Cardiac septum (tissue), 1 donor: ENCODE measurements around the gene MTHFD1L. TPM values are rescaled to one million over a fixed set of nuclear protein-coding genes. Genes with fewer than 3 reads are reported as not detected.
"Not testable (repeated sequence)": the region's sequence is repeated elsewhere in the genome, so short reads cannot be mapped to it uniquely, and the experiment has no call there.

Experiments
- DNase-seq: peaks from one replicate; pipeline ENCODE4 v3.0.0-alpha.2; 2020; ENCODE audit warnings: low spot score
- intact Hi-C: fragments of 100-400 bp; cut with DNase I; formaldehyde crosslinking; loops from one replicate; pipeline ENCODE4 v1.14.0; 2022
- total RNA-seq: library from RNA; stranded (reverse); fragmentation: NEBNext Ultra II Directional; extraction: Animal tissue kit (Norgen Biotek cat#: 25700); gene quantifications from one replicate; pipeline ENCODE4 v1.2.1, GENCODE V29; 2021
- donor health status: DM: no; HTN: no; CAD: no.

MTHFD1L gene
- total RNA-seq, 1 donor from 2014 or later = 5.3 TPM

- intact Hi-C loops = no loop called here
- no peak for DNase-seq
Measured at GRCh38 chr6:151027295-151027747, 161.8 kb downstream of the MTHFD1L start.

GRCh38 chr6:151027936-151028838 is 162.7 kb downstream of the MTHFD1L start:
- intact Hi-C loops = no loop called here

GRCh38 chr6:151029970-151030369 is 164.5 kb downstream of the MTHFD1L start:
- DNase-seq = no peak
- intact Hi-C loops = no loop called here

More at GRCh38 chr6:151027936-151028838, 162.7 kb downstream of the MTHFD1L start:
- DNase-seq = no peak

- no peak for DNase-seq
- intact Hi-C loops = no loop called here
Measured at GRCh38 chr6:151032034-151032433, 166.5 kb downstream of the MTHFD1L start.

- no peak for DNase-seq
- intact Hi-C loops = no loop called here
Measured at GRCh38 chr6:151034825-151035781, 169.6 kb downstream of the MTHFD1L start.

- DNase-seq, intact Hi-C loops: not testable (repeated sequence)
Measured at GRCh38 chr6:151036211-151036721, 170.8 kb downstream of the MTHFD1L start.

- no peak for DNase-seq
- intact Hi-C loops = no loop called here
Measured at GRCh38 chr6:151036869-151037680, 171.6 kb downstream of the MTHFD1L start.

GRCh38 chr6:151038616-151039015 is 173.1 kb downstream of the MTHFD1L start:
- no peak for DNase-seq
- intact Hi-C loops = no loop called here

- DNase-seq = peak; percentile 90
- intact Hi-C loops = not testable (repeated sequence)
Measured at GRCh38 chr6:151040888-151041521, 175.5 kb downstream of the MTHFD1L start.

GRCh38 chr6:151041686-151042085 is 176.2 kb downstream of the MTHFD1L start:
- intact Hi-C loops = no loop called here
- DNase-seq = no peak

- DNase-seq, intact Hi-C loops: not testable (repeated sequence)
Measured at GRCh38 chr6:151042911-151043330, 177.4 kb downstream of the MTHFD1L start.

- DNase-seq = no peak
- intact Hi-C loops = no loop called here
Measured at GRCh38 chr6:151043944-151044343, 178.4 kb downstream of the MTHFD1L start.

- DNase-seq = no peak
- intact Hi-C loops = no loop called here
Measured at GRCh38 chr6:151044465-151045441, 179.3 kb downstream of the MTHFD1L start.

GRCh38 chr6:151045511-151046222 is 180.2 kb downstream of the MTHFD1L start:
- not testable (repeated sequence) for DNase-seq

GRCh38 chr6:151051164-151051563 is 185.7 kb downstream of the MTHFD1L start:
- DNase-seq = no peak
- intact Hi-C loops = no loop called here

More at GRCh38 chr6:151045511-151046222, 180.2 kb downstream of the MTHFD1L start:
- intact Hi-C loops = not testable (repeated sequence)

GRCh38 chr6:151052021-151052646 is 186.6 kb downstream of the MTHFD1L start:
- DNase-seq = no peak
- intact Hi-C loops = no loop called here
